ENCODE measurements around the gene GALNTL6. TPM values are rescaled to one million over a fixed set of nuclear protein-coding genes. Genes with fewer than 3 reads are reported as not detected.

Gene GALNTL6
- total and polyA plus RNA-seq, 4 donors = 0.08 to 0.09 (median 0.09) TPM; not detected in 1

GRCh38 chr4:172998527-172999469, 1185.6 kb downstream of the GALNTL6 start:
- 65 to 72% methylated on average over 7 of the region's 7 CpGs for WGBS, 2 donors
- Histone ChIP-seq H3K9ac (ENCODE audit: insufficient read depth in 1 of 2, low read length in 2 of 2) (no peak overlapping the region), H3K36me3 (ENCODE audit: control insufficient read depth in 4 of 4, insufficient read depth in 4 of 4, low read length in 4 of 4) (no peaks in the 10 kb centered on the region), H3K27ac (ENCODE audit: low read depth in 1 of 2, low read length in 1 of 2) (no peak overlapping the region), H3K4me3 (no peak overlapping the region), H3K27me3 (ENCODE audit: control insufficient read depth in 3 of 3, insufficient read depth in 3 of 3, low read length in 2 of 3) (no peaks in the 10 kb centered on the region), H3K4me1 (ENCODE audit: control insufficient read depth in 5 of 5, insufficient read depth in 5 of 5, low read length in 5 of 5) (no peaks in the 10 kb centered on the region), H3K9me3 (ENCODE audit: control insufficient read depth in 4 of 4, insufficient read depth in 3 of 4, low read length in 3 of 4) (no peaks in the 10 kb centered on the region)
- ATAC-seq (ENCODE audit: insufficient read depth, low FRiP score) = no peak
- DNase-seq = no peak
- no peak for TF ChIP-seq CTCF (IDR thresholded peaks at IDR 0.05; ENCODE audit: control extremely low read depth, extremely low read depth)

DNA sequence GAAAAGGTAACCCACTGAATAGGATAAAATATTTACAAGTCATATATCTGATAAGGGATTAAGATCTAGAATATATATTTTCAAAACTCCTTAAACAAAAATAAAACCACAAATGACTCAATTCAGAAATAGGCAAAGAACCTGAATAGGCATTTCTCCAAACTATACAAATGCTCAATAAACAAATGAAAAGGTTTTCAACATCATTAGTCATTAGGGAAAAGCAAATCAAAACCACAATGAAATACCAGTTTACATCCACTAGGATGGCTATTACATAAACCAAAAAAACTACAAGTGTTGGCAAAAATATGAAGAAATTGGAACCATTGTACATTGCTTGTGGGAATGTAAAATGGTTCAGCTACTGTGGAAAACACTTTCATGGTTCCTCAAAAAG, 1188.4 kb downstream of the GALNTL6 start:
- DNase-seq (no peak), ATAC-seq (ENCODE audit: insufficient read depth, low FRiP score) (no peak)
- H3K36me3 ChIP-seq (ENCODE audit: control insufficient read depth in 4 of 4, insufficient read depth in 4 of 4, low read length in 4 of 4) = no peaks in the 10 kb centered on the region
- no peaks in the 10 kb centered on the region for H3K27me3 ChIP-seq (ENCODE audit: control insufficient read depth in 3 of 3, insufficient read depth in 3 of 3, low read length in 2 of 3)
- no peak overlapping the region for H3K27ac ChIP-seq (ENCODE audit: low read depth in 1 of 2, low read length in 1 of 2)
- TF ChIP-seq CTCF (IDR thresholded peaks at IDR 0.05; ENCODE audit: control extremely low read depth, extremely low read depth) = no peak
- H3K4me1 ChIP-seq (ENCODE audit: control insufficient read depth in 5 of 5, insufficient read depth in 5 of 5, low read length in 5 of 5) = no peaks in the 10 kb centered on the region
- H3K9me3 ChIP-seq (ENCODE audit: control insufficient read depth in 4 of 4, insufficient read depth in 3 of 4, low read length in 3 of 4) = no peaks in the 10 kb centered on the region
- H3K9ac ChIP-seq (ENCODE audit: insufficient read depth in 1 of 2, low read length in 2 of 2) = no peak overlapping the region
- H3K4me3 ChIP-seq = no peak overlapping the region

GRCh38 chr4:173002830-173003561, 1189.8 kb downstream of the GALNTL6 start:
- H3K9ac ChIP-seq (ENCODE audit: insufficient read depth in 1 of 2, low read length in 2 of 2) = no peak overlapping the region
- ATAC-seq (ENCODE audit: insufficient read depth, low FRiP score) (no peak), DNase-seq (no peak)
- H3K27me3 ChIP-seq (ENCODE audit: control insufficient read depth in 3 of 3, insufficient read depth in 3 of 3, low read length in 2 of 3) = no peaks in the 10 kb centered on the region
- no peak overlapping the region for H3K27ac ChIP-seq (ENCODE audit: low read depth in 1 of 2, low read length in 1 of 2)
- H3K4me3 ChIP-seq = no peak overlapping the region
- 38 to 75% methylated on average over 6 of the region's 6 CpGs for WGBS, 2 donors
- no peaks in the 10 kb centered on the region for H3K4me1 ChIP-seq (ENCODE audit: control insufficient read depth in 5 of 5, insufficient read depth in 5 of 5, low read length in 5 of 5)
- TF ChIP-seq CTCF (IDR thresholded peaks at IDR 0.05; ENCODE audit: control extremely low read depth, extremely low read depth) = no peak
- no peaks in the 10 kb centered on the region for H3K9me3 ChIP-seq (ENCODE audit: control insufficient read depth in 4 of 4, insufficient read depth in 3 of 4, low read length in 3 of 4)
- H3K36me3 ChIP-seq (ENCODE audit: control insufficient read depth in 4 of 4, insufficient read depth in 4 of 4, low read length in 4 of 4) = no peaks in the 10 kb centered on the region
